MM.1S (cell line): ENCODE data around the gene DRG1.

Experiments
- CTCF ChIP-seq: fragments of 300-600 bp; sonication (generic); IDR thresholded peaks from 2 replicates; pipeline ENCODE4 v1.5.1; 2016; ENCODE audit warnings: antibody characterized with exemption, low read length, mixed read lengths
- EZH2 ChIP-seq: fragments of 300-600 bp; sonication (generic); optimal IDR thresholded peaks from 2 replicates; pipeline ENCODE3; 2017; ENCODE audit warnings: low read depth, mild to moderate bottlenecking, antibody characterized with exemption, low read length, mixed read lengths
- EZH2phosphoT487 ChIP-seq: fragments of 300-600 bp; sonication (generic); IDR thresholded peaks from 2 replicates; pipeline ENCODE4 v1.6.1; 2018; ENCODE audit warnings: antibody characterized with exemption, low read length

GRCh38 chr22:31446208-31446607 is 46.8 kb downstream of the DRG1 start:
- TF ChIP-seq CTCF (no peak), EZH2phosphoT487 (no peak), EZH2 (no peak)
